GM23248 (cell line): Measurements from ENCODE around the gene CA12. TPM values are rescaled to one million over a fixed set of nuclear protein-coding genes. Genes with fewer than 3 reads are reported as not detected.
"Not testable (repeated sequence)": the region's sequence is repeated elsewhere in the genome, so short reads cannot be mapped to it uniquely, and the experiment has no call there.

ENCODE experiments used
- DNase-seq: peaks from one replicate; pipeline ENCODE4 v3.0.0-alpha.2; 2015
- H2AFZ ChIP-seq: fragments of 200-600 bp; sonication (generic); 2 replicates; pipeline ENCODE4 v1.6.1; 2016; ENCODE audit warnings: antibody characterized with exemption
- H3F3A ChIP-seq: fragments of 200-600 bp; sonication (generic); 2 replicates; pipeline ENCODE4 v1.6.1; 2016; ENCODE audit warnings: mild to moderate bottlenecking, antibody characterized with exemption, mixed run types; ENCODE audit not compliant: insufficient read depth
- H3K27ac ChIP-seq: fragments of 200-600 bp; sonication (generic); 2 replicates; pipeline ENCODE4 v1.5.1; 2016; ENCODE audit warnings: mild to moderate bottlenecking
- H3K27me3 ChIP-seq: fragments of 200-600 bp; sonication (generic); replicated peaks from 2 replicates; pipeline ENCODE4 v1.6.1; 2016; ENCODE audit warnings: mild to moderate bottlenecking; ENCODE audit not compliant: insufficient read depth
- H3K36me3 ChIP-seq: fragments of 200-600 bp; sonication (generic); 2 replicates; pipeline ENCODE4 v1.6.1; 2016; ENCODE audit warnings: low read depth, mild to moderate bottlenecking
- H3K4me1 ChIP-seq: fragments of 200-600 bp; sonication (generic); 2 replicates; pipeline ENCODE4 v1.6.1; 2016; ENCODE audit warnings: mild to moderate bottlenecking; ENCODE audit not compliant: insufficient read depth
- H3K4me2 ChIP-seq: fragments of 200-600 bp; sonication (generic); one replicate; pipeline ENCODE4 v1.6.1; 2016; ENCODE audit warnings: mild to moderate bottlenecking; ENCODE audit not compliant: unreplicated experiment
- H3K4me3 ChIP-seq: fragments of 200-600 bp; sonication (generic); 2 replicates; pipeline ENCODE4 v1.5.1; 2016; ENCODE audit warnings: mild to moderate bottlenecking
- H3K79me2 ChIP-seq: fragments of 200-600 bp; sonication (generic); 2 replicates; pipeline ENCODE4 v1.6.1; 2016; ENCODE audit warnings: mild to moderate bottlenecking; ENCODE audit not compliant: insufficient read depth
- H3K9ac ChIP-seq: fragments of 200-600 bp; sonication (generic); 2 replicates; pipeline ENCODE4 v1.6.1; 2016; ENCODE audit warnings: mild to moderate bottlenecking
- H3K9me2 ChIP-seq: fragments of 200-600 bp; sonication (generic); 2 replicates; pipeline ENCODE4 v1.6.1; 2016; ENCODE audit warnings: mixed run types, mild to moderate bottlenecking, moderate library complexity; ENCODE audit not compliant: insufficient read depth
- H3K9me3 ChIP-seq: fragments of 200-600 bp; sonication (generic); one replicate; pipeline ENCODE4 v1.6.1; 2017; ENCODE audit warnings: low read depth
- H4K20me1 ChIP-seq: fragments of 200-600 bp; sonication (generic); 2 replicates; pipeline ENCODE4 v1.6.0; 2016; ENCODE audit not compliant: insufficient read depth
- EZH2 ChIP-seq: fragments of 200-600 bp; sonication (generic); IDR thresholded peaks from 2 replicates; pipeline ENCODE4 v1.6.1; 2018; ENCODE audit warnings: antibody characterized with exemption, mild to moderate bottlenecking; ENCODE audit not compliant: insufficient read depth, poor library complexity, severe bottlenecking
- EZH2phosphoT487 ChIP-seq: fragments of 200-600 bp; sonication (generic); IDR thresholded peaks from 2 replicates; pipeline ENCODE4 v1.6.1; 2018; ENCODE audit warnings: antibody characterized with exemption, moderate library complexity, mild to moderate bottlenecking, low read depth; ENCODE audit not compliant: insufficient read depth
- WGBS, 2 experiments: methylation state at CpG; one replicate each; pipeline ENCODE4 v1.1.6; 2015 to 2017; ENCODE audit warnings: low lambda C conversion rate in 2 of 2, low coverage in 1 of 2; ENCODE audit errors: missing lambda C conversion rate in 2 of 2; 5-methylcytosine and 5-hydroxymethylcytosine counted together
- in situ Hi-C: fragments of 300-500 bp; cut with MboI; formaldehyde crosslinking; loops from 2 replicates; pipeline ENCODE4 v1.15.0; 2020
- polyA plus RNA-seq: library from polyadenylated mRNA; unstranded; fragments of >200 nt; fragmentation: Nextera tagmentation; extraction: Ambion mirVana; gene quantifications from 2 replicates; pipeline ENCODE4 v1.2.1, GENCODE V29; 2016
- total RNA-seq: library from RNA; depleted of rRNA; stranded (reverse); fragments of >200 nt; shearing (Covaris generic); gene quantifications from 2 replicates; pipeline ENCODE4 v1.2.3, GENCODE V29; 2014

The CA12 gene
- total and polyA plus RNA-seq, 2 experiments from 2014 or later = 41.8 to 42.1 TPM

DNA sequence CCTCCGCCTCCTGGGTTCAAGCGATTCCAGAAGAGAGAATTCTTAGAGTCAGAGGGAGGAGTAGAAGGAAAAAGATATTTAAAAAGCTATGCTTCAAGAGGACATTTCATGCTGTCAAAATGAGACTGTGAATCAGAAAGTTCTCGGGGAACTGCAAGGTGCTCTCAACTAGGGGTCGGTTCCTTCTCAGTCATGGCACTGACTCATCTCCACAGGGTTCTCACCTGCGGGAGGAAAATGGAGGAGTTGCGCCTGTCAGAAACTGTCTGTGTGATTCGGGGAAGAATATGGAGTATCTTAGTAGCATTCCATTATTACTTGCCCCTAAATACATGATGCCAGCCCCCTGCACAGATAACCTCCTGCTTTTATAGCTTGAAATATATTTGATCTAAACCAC, 56.9 kb downstream of the CA12 start:
- in situ Hi-C loops = no loop called here
- Histone ChIP-seq H3K27me3 (no peaks in the 10 kb centered on the region), H4K20me1 (no peaks in the 10 kb centered on the region), H3K9me3 (no peaks in the 10 kb centered on the region), H3K4me1 (peaks cover 10% of the 10 kb centered on the region; the same call in 1 of the 2 replicates), H3K4me3 (no peak overlapping the region), H3K79me2 (no peaks in the 10 kb centered on the region), H3F3A (peaks cover 21% of the 10 kb centered on the region), H3K27ac (no peak overlapping the region), H3K36me3 (no peaks in the 10 kb centered on the region), H3K4me2 (no peak overlapping the region), H3K9me2 (no peaks in the 10 kb centered on the region), H2AFZ (no peak overlapping the region), H3K9ac (no peak overlapping the region)
- 94% methylated on average over 7 of the region's 7 CpGs for WGBS, 2 experiments
- TF ChIP-seq EZH2phosphoT487 = no peak
- TF ChIP-seq EZH2 = no peak
- no peak for DNase-seq

DNA sequence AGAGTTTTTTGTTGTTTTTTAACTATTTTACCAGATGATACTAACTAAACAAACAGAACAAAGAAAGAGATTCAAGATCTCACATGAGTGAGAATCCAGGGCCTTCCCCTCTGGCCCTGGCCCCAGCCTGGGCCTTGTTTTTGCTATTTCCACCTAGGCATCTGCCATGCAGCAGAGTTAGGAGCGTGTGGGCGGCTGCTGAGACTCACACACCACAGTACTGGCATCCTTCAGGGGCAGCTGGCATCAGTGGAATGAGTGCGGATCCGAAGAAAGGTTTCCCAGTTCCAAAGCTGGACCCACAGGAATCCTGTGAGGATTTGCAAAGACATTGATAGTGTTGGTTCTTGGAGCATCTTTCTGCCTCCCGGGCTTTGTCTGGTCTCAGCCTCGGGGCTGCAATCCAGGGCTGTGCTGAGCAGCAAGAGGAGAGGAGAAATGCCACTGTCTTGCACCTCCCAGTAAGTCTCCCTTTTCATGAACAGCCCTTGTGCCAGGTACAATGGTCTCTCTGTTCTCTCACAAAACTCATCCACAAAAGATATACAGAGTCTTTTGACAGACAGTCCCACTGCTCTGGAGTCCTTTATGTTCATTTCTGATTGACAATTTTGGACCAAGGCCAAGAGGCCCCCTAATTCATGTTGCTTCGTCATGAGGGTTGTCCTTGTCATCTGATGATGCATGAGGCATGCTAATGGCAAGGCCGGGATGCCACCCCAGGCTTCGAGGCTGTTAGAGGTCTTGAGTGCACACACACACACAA, 57.7 kb downstream of the CA12 start:
- H4K20me1 ChIP-seq = no peaks in the 10 kb centered on the region
- no peaks in the 10 kb centered on the region for H3K9me3 ChIP-seq
- no peak overlapping the region for H3K4me3 ChIP-seq
- no peak overlapping the region for H3K4me2 ChIP-seq
- no peak overlapping the region; the same call in 1 of the 2 replicates for H3K9ac ChIP-seq
- WGBS, 2 experiments = 58 to 61% methylated on average over 9 of the region's 9 CpGs
- in situ Hi-C loops = no loop called here
- no peaks in the 10 kb centered on the region for H3K9me2 ChIP-seq
- no peak for TF ChIP-seq EZH2
- TF ChIP-seq EZH2phosphoT487 = no peak
- no peaks in the 10 kb centered on the region for H3K36me3 ChIP-seq
- H3K79me2 ChIP-seq = no peaks in the 10 kb centered on the region
- DNase-seq = peak; percentile 67
- peaks cover 21% of the 10 kb centered on the region for H3F3A ChIP-seq
- no peak overlapping the region for H3K27ac ChIP-seq
- H2AFZ ChIP-seq = no peak overlapping the region
- H3K27me3 ChIP-seq = no peaks in the 10 kb centered on the region
- peaks cover 10% of the 10 kb centered on the region; the same call in 1 of the 2 replicates for H3K4me1 ChIP-seq

DNA sequence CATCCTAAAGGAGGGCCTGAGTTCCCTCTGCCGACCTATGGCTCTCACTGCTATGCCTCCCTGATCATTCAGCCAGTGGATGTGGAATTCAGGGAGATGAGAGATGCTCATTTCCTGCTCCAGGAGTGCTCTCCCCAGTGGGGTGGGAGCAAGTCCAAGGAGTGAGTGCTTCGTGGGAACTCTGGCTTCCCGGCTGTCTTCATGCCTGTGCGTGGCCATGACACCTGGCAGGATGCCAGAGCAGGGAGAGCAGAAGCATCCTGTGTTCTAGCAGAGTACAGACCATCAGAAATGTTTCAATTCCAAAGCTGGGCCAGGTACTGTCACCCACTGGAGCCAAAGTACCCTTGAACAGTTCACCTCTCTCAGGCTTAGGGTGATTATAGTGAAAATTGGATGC, 59.1 kb downstream of the CA12 start:
- Histone ChIP-seq H3K9me3 (no peaks in the 10 kb centered on the region), H3K4me2 (no peak overlapping the region), H3K4me1 (peaks cover 10% of the 10 kb centered on the region; the same call in 1 of the 2 replicates), H4K20me1 (no peaks in the 10 kb centered on the region), H3K9ac (no peak overlapping the region), H2AFZ (no peak overlapping the region), H3K79me2 (no peaks in the 10 kb centered on the region), H3K27me3 (no peaks in the 10 kb centered on the region), H3K4me3 (no peak overlapping the region), H3K27ac (no peak overlapping the region), H3K36me3 (no peaks in the 10 kb centered on the region), H3F3A (peaks cover 21% of the 10 kb centered on the region), H3K9me2 (no peaks in the 10 kb centered on the region)
- in situ Hi-C loops = no loop called here
- TF ChIP-seq EZH2 = no peak
- 26 to 30% methylated on average over 4 of the region's 4 CpGs for WGBS, 2 experiments
- DNase-seq = peak; percentile 40

DNA sequence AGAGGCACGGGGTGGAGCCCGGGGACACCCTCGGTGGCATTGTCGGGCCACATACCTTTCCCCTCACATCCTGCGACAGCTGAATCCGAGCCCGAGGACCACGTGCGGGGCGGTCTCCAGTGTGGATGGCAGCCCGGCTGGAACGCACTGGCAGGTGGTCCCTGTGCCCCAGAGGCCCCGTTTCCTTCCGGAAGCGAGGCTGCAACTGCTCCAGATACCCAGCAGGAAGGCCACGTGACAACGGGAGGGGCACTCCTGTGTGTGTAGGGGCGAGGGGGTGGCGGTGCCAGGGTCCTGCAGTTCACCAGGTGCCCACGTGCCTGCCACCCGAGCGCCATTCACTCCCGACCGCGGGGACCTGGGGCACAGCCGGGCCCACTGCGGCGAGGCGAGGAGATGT, 60.2 kb downstream of the CA12 start:
- TF ChIP-seq EZH2 (no peak), EZH2phosphoT487 (no peak)
- H3K36me3 ChIP-seq = no peaks in the 10 kb centered on the region
- 93% methylated on average over 21 to 29 of the region's 29 CpGs for WGBS, 2 experiments
- no peak overlapping the region for H3K4me3 ChIP-seq
- no peak overlapping the region for H3K27ac ChIP-seq
- H3K4me1 ChIP-seq = peaks cover 10% of the 10 kb centered on the region; the same call in 1 of the 2 replicates
- no peak for DNase-seq
- no peaks in the 10 kb centered on the region for H3K79me2 ChIP-seq
- H3K9me2 ChIP-seq = no peaks in the 10 kb centered on the region
- H3K4me2 ChIP-seq = no peak overlapping the region
- H3K27me3 ChIP-seq = no peaks in the 10 kb centered on the region
- no peaks in the 10 kb centered on the region for H3K9me3 ChIP-seq
- H4K20me1 ChIP-seq = no peaks in the 10 kb centered on the region
- H3K9ac ChIP-seq = no peak overlapping the region
- peaks cover 22% of the 10 kb centered on the region for H3F3A ChIP-seq
- in situ Hi-C loops = no loop called here
- H2AFZ ChIP-seq = no peak overlapping the region

DNA sequence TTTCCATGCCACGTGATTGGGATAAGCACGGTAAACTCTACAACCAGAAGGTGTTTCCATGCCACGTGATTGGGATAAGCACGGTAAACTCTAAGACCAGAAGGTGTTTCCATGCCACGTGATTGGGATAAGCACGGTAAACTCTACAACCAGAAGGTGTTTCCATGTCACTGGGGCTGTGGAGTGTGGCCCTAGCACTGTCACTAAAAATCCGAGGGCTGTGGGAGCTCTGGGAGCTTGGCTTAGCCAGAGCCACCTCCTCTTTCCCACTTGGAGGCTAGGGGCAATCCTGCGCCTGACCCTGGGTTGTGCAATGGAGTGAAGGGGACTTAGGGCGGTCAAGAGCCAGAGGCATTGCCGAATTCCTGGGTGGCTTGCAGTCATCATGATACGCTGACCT, 60.7 kb downstream of the CA12 start:
- 94 to 100% methylated on average over 6 to 10 of the region's 11 CpGs for WGBS, 2 experiments
- H3K9me3 ChIP-seq, H3K4me3 ChIP-seq, H2AFZ ChIP-seq, H3K27me3 ChIP-seq, H4K20me1 ChIP-seq, H3K4me1 ChIP-seq, H3K9ac ChIP-seq, H3K36me3 ChIP-seq, H3K79me2 ChIP-seq, H3K4me2 ChIP-seq, H3K27ac ChIP-seq, DNase-seq, H3K9me2 ChIP-seq, in situ Hi-C loops: not testable (repeated sequence)
- peaks cover 23% of the 10 kb centered on the region for H3F3A ChIP-seq

DNA sequence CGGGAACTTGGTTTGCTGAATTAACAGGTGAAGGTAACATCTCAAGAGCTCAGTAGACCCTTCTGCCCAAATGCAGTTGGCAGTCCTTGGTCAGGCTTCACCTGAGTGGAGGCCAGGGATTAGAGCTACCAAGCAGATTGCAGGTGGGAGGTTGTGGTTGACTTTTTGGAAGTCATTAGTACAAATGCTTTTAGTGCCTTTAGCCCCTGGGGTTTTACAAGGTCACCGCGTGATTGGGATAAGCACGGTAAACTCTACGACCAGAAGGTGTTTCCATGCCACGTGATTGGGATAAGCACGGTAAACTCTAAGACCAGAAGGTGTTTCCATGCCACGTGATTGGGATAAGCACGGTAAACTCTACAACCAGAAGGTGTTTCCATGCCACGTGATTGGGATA, 61.2 kb downstream of the CA12 start:
- H3K9ac ChIP-seq, H4K20me1 ChIP-seq, H3K9me3 ChIP-seq, H3K27ac ChIP-seq, DNase-seq, H3K4me1 ChIP-seq, H2AFZ ChIP-seq, H3K4me2 ChIP-seq, H3K79me2 ChIP-seq, in situ Hi-C loops, H3K9me2 ChIP-seq, H3K36me3 ChIP-seq, H3K27me3 ChIP-seq, H3K4me3 ChIP-seq: not testable (repeated sequence)
- WGBS, 2 experiments = 98 to 100% methylated on average over 7 to 10 of the region's 10 CpGs
- peaks cover 21% of the 10 kb centered on the region for H3F3A ChIP-seq
